C4-2B (cell line): ENCODE data around the gene VAT1L.

Experiments
- ZFX ChIP-seq: fragments of 450-650 bp; IDR thresholded peaks from 2 replicates; pipeline ENCODE4 v1.6.1; 2017
- TF ChIP-seq, protein P1 (sequence below): fragments of 450-650 bp; conservative IDR thresholded peaks from 2 replicates; pipeline ENCODE4 v1.5.1; 2017; ENCODE audit warnings: mild to moderate bottlenecking

DNA sequence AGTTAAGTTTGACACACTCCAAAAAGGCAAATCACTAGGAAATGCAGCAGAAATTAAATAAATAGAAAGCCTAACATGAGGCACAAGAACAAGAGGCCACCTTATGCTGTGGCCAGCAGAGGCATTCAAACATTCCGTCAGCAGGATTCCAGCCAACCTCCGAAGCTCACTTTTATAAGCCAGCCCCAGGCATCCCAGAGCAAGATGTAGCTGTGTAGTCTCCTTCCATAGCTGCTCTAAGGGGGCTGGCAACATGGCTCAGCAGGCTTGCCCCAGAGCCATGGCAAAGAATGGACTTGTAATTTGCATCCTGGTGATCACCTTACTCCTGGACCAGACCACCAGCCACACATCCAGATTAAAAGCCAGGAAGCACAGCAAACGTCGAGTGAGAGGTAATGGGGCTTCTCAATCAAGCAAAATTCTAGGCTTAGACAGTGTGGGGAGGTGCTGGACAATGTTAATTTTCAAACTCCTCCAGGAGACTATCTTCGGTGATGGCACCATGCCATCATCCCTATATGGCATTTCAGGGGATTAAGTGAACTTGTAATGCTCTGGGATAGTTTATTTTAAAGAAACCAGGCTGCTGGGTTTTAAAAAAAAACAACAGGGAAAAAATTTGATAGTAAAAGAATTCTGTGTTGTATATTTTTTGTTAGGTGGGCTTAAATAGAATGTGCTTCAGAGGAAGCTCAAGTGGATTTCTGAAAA is 234.1 kb downstream of the VAT1L start, which contains the start of gene CLEC3A:
- TF ChIP-seq, protein P1, sequence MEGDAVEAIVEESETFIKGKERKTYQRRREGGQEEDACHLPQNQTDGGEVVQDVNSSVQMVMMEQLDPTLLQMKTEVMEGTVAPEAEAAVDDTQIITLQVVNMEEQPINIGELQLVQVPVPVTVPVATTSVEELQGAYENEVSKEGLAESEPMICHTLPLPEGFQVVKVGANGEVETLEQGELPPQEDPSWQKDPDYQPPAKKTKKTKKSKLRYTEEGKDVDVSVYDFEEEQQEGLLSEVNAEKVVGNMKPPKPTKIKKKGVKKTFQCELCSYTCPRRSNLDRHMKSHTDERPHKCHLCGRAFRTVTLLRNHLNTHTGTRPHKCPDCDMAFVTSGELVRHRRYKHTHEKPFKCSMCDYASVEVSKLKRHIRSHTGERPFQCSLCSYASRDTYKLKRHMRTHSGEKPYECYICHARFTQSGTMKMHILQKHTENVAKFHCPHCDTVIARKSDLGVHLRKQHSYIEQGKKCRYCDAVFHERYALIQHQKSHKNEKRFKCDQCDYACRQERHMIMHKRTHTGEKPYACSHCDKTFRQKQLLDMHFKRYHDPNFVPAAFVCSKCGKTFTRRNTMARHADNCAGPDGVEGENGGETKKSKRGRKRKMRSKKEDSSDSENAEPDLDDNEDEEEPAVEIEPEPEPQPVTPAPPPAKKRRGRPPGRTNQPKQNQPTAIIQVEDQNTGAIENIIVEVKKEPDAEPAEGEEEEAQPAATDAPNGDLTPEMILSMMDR, result no peak
- TF ChIP-seq ZFX, result no peak
